Measurements from ENCODE around the gene MLST8.

Gene MLST8, protein sequence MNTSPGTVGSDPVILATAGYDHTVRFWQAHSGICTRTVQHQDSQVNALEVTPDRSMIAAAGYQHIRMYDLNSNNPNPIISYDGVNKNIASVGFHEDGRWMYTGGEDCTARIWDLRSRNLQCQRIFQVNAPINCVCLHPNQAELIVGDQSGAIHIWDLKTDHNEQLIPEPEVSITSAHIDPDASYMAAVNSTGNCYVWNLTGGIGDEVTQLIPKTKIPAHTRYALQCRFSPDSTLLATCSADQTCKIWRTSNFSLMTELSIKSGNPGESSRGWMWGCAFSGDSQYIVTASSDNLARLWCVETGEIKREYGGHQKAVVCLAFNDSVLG

GRCh38 chr16:2205104-2205966, at the start of gene MLST8:
Gene MLST8, plus strand, starts transcription at chr16:2205454. Its CDS starts 632 bp downstream, at chr16:2206086.
- DNase-seq: peak; percentile 92

DNA sequence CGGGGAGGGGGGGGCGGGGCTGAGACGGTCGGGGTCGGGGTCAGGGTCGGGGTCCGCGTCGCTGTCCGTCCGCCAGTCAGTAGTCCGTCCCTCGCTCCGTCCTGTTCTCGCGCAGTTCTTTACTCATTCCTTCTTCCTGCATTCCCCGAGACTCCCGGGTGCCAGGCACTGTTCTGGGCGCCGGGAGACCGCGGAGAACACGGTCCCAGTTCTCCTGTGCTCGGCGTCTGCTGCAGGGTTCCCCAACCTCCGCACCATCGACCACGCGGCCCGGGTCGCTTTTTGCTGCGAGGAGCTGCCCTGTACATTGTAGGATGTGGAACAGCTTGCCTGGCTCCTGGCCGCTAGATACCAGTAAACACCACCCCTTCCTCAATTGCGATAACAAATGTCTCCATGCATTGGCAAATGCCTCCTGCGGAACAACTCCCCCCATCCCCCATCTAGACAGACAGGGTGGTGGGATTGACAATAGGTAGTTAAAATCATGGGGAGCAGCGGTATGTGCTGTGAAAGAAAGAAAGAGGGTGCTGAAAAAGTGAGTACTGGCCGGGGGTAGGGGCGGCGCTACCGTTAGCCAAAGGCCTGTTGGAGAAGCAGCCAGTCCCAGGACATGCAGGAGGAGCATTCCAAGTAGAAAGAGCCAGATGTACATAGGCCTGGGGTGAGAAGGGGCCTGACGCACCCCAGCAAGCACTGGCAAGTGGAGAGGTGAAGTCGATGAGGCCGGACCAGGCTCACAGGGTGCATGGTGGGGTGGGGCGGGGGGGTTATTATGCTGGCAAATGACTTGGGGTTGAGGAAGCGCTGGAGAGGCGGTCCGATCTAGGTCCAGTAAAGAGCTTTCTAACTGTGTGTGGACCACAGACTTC, 49.0 kb upstream of the MLST8 start:
- peak; percentile 16 for DNase-seq

GRCh38 chr16:2156849-2157224, 48.4 kb upstream of the MLST8 start:
- DNase-seq: no peak

GRCh38 chr16:2157480-2158261, 47.6 kb upstream of the MLST8 start:
- DNase-seq: no peak

GRCh38 chr16:2158262-2158638, 47.0 kb upstream of the MLST8 start:
- DNase-seq: no peak

GRCh38 chr16:2159175-2159838, 45.9 kb upstream of the MLST8 start:
- no peak for DNase-seq

DNA sequence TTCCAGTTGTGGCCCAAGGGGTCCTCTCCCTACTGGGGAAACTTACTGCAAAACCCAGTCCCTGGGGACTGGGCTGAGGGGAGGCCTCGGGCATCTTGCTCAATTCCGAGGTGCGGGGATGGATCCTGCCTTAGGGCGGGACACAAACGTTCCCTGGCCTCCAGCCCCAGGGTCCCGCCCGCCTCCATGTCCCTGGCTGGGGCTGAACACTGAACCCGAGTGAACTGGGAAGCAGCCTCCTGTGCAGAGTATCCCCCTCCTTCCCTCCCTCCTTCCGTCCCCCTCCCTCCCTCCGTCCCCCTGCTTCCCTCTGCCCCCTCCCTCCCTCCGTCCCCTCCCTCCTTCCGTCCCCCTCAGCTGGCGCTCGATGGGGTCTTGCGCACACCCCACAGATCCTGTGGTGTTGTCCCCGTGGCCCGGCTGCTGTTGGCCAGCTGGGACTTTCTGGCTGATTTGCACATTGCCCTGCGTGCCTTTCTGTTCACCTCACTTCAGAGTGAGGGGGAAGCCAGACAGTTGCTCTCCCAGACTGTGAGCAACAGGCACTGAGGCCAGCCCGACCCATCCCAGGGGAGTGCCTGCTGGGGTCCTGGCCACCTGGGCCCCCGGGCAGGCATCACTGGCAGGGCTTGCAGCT, 44.2 kb upstream of the MLST8 start:
- DNase-seq: no peak

DNA sequence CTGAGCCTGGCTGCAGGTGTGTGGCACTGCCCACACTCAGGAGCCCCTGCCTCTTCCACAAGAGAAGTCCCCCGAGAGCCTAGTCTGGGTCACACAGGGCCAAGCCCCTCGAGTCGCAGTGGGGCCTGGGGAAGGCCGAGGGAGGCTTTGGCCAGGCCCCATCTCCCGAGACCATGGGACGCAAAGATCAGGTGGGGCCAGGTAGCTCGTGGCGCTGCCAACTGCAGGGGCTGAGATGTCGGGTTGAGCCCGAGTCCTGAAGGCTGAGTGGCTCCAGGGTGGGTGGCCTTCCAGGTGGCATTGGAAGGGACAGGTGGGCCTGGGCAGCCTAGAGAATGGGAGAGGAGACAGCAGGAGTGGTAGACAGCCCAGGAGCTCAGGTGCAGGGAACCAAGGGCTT, 43.3 kb upstream of the MLST8 start:
- DNase-seq: no peak

GRCh38 chr16:2162676-2163118, 42.6 kb upstream of the MLST8 start:
- no peak for DNase-seq

DNA sequence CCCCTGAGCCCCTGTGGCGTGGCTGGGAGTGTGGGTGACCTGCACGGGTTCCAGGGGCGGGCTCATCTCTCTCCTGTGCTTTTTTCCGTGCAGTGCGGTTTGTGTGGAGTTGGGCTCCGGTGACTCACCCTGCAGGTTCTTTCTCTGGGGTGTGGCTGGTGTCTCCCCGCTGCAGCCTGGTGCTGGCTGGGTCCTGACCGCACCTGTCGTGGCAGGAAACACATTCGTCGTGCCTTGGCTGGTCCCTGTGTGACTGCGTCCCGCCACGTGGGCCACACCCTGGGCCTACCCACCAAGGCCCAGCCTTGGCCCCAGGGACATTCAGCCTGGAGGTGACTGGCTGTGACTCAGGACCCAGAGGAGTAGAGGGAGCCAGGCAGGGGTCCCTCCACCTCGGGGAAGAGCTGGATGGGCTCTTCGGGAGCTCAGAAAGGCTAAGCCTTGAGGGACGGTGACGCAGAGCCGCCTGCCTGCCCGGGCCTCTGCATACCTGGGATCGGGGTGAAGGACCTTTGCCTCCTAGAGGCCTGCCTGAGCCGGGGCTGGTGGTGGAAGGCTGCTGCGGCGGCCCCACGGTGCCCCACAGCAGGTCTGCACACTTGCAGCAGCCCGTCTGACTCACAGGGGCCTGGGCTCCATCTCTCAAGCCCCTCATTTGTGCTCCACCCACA, 41.9 kb upstream of the MLST8 start:
- no peak for DNase-seq

GRCh38 chr16:2165861-2166260, 39.4 kb upstream of the MLST8 start:
- no peak for DNase-seq

DNA sequence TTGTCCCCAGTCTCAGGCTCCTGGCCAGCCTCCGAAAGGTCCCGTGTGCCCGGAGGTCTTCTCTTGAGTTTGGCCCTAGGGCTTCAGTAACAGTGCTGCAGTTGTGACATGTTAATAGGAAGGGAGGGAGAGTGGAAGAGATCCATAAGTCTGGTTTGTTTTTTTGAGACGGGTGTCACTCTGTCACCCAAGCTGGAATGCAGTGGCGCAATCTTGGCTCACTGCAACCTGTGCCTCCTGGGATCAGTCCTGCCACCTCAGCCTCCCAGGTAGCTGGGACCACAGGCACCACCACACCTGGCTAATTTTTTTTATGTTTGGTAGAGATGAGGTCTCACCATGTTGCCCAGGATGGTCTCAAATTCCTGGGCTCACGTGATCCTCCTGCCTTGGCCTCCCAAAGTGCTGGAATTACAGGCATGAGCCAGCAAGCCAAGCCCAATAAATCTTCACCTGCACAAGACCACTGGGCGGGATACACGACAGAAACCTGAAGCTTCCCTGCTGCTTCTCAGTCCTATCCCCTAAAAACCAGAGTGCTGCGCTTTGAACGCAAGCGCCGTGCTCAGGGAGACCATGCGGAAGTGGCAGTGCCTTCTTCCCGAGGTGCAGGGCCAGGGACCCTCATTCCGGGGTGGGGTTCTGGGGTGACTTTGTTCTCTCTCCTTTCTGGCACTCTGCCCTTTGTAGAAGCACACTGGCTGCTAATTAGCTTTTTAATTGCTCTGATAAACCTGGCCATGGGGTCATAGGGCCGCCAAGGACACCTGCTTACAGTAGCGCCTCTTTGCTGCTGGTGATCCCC, 38.8 kb upstream of the MLST8 start:
- no peak for DNase-seq

GRCh38 chr16:2167068-2167638, 38.1 kb upstream of the MLST8 start:
- no peak for DNase-seq

GRCh38 chr16:2170080-2170479, 35.2 kb upstream of the MLST8 start:
- DNase-seq: no peak

GRCh38 chr16:2170587-2171435, 34.4 kb upstream of the MLST8 start:
- DNase-seq: no peak

DNA sequence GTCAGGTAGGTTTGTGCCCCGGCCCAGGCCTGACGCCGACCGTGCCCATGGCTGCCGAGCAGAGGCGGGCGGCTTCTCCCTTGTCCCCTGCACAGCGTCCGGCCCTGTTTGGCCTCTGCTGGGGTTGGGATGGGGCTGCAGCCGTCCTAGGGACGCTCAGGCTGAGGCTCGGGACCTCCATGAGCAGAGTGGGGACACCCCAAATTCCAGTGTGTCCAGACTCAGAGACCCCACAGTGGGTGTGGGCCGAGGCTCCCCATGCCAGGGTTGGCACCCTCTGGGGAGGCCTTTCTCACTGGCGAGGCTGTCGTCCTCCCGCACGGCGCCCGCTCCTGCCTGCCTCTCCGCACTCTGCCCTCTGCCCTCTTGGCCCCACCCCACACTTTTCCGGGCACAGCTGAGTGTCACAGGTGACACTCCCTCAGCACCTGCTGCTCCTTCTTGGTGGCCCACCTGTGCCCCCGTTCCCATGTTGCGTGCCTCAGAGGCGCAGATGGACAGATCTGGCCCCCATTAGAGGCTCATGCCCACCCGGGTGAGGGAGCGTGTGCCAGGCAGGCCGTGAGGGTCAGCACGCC, 33.6 kb upstream of the MLST8 start:
- DNase-seq: no peak

DNA sequence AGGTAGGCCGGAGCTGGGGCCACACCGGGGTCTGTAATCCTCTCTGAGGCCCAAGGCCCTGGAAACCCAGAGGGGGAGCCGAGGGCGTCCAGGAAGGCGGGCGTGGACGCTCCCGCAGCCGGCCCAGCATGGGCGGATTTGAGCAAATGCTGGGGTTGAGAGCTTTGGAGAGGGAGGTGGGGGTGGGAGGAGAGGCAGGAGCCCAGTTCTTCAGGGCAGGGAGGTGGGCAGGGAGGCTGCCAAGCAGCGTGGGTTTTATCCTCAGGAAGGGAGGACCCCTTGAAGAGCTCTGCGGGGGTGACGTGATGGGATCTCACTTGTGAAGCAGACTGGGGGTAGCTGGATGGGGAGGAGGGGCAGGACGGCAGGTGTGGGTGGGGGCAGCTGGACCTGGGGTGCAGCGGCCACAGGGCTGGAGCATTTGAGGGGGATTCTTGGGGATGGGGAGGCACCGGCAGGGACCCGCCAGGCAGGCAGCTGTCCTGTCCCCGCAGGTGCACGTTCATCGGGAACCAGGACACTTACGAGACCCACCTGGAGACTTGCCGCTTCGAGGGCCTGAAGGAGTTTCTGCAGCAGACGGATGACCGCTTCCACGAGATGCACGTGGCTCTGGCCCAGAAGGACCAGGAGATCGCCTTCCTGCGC, 32.4 kb upstream of the MLST8 start:
- no peak for DNase-seq

- DNase-seq: no peak
Observed at GRCh38 chr16:2173366-2173765, 31.9 kb upstream of the MLST8 start.
